ENCODE data around the gene UGT1A1.

DNA sequence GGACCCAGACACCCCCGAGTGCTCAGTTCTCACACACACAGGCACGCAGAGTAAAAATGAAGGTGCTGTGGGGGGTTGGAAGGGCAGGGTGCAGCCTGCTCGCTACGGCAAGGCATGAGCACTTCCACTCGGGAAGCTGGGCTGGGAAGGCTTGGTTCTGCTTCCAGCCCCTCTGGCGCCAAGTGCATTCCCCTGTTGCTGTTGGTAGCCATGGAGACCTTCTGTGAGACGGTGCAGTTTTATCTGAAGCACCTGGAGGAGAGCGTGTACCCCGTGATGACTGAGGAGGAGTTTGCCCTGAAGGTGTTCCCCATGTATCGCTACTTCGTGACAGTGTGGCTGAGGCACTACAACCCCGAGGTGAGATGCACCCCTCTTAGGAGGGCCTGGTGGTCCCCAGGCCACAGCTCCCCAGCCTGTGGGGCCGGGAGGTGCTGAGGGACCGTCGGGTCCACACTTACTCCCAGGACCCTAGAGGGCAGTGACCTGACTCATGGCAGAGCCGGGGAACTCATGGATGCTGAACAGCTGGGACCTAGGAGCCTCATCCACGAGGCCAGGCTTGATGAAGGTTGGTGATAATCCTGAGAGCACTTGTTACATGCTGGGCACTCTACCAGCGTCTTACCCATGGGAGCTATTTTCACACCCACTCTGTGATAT is 33.5 kb downstream of the UGT1A1 start:
- TF ChIP-seq POLR2A (IDR thresholded peaks at IDR 0.05; ENCODE audit: insufficient read depth in 1 of 2, low read depth in 2 of 2, low read length in 2 of 2) (no peak), HDAC6 (IDR thresholded peaks at IDR 0.05; ENCODE audit: low read depth, low read length) (no peak), NFE2L2 (IDR thresholded peaks at IDR 0.05; ENCODE audit: low read length) (no peak)
- TF ChIP-seq, protein P1, sequence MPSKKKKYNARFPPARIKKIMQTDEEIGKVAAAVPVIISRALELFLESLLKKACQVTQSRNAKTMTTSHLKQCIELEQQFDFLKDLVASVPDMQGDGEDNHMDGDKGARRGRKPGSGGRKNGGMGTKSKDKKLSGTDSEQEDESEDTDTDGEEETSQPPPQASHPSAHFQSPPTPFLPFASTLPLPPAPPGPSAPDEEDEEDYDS (CRISPR knock-in tag; IDR thresholded peaks at IDR 0.05): no peak
